A673 (cell line): ENCODE measurements around the gene BTRC. TPM values are rescaled to one million over a fixed set of nuclear protein-coding genes. Genes with fewer than 3 reads are reported as not detected.

ENCODE experiments used
- BruUV-seq: library from RNA; stranded (reverse); fragments of 400-500 nt; replicated peaks from 2 replicates; lab custom pipeline; 2021; lab: Mats Ljungman, UMichigan
- CTCF ChIA-PET: fragments of 300-600 bp; sonication (Branson Sonifier 250); formaldehyde crosslinking; loops from one replicate; lab custom pipeline; 2022; ENCODE audit warnings: antibody characterized with exemption; lab: Charles Lee
- POLR2A ChIA-PET: fragments of 300-600 bp; sonication (Branson Sonifier 250); formaldehyde crosslinking; loops from one replicate; lab custom pipeline; 2022; ENCODE audit warnings: antibody characterized with exemption; ENCODE audit not compliant: low non-redundant PET; lab: Charles Lee
- DNase-seq: peaks from one replicate; pipeline ENCODE4 v3.0.0-alpha.2; 2015; ENCODE audit warnings: low spot score
- H3K27ac ChIP-seq: fragments of 200-600 bp; sonication (generic); 2 replicates; pipeline ENCODE4 v1.5.1; 2016; ENCODE audit warnings: mixed run types, low read depth, mild to moderate bottlenecking, mixed read lengths, antibody characterized with exemption, low read length; ENCODE audit not compliant: poor library complexity, severe bottlenecking
- H3K27me3 ChIP-seq: fragments of 200-600 bp; sonication (generic); replicated peaks from 2 replicates; pipeline ENCODE4 v1.6.1; 2017; ENCODE audit warnings: mixed run types, low read depth, mild to moderate bottlenecking, mixed read lengths, antibody characterized with exemption, low read length; ENCODE audit not compliant: insufficient read depth, poor library complexity
- H3K36me3 ChIP-seq: fragments of 200-600 bp; sonication (generic); 2 replicates; pipeline ENCODE4 v1.6.1; 2016; ENCODE audit warnings: mixed run types, mild to moderate bottlenecking, mixed read lengths, antibody characterized with exemption, low read length; ENCODE audit not compliant: insufficient read depth, poor library complexity, severe bottlenecking
- H3K4me1 ChIP-seq: fragments of 200-600 bp; sonication (generic); 2 replicates; pipeline ENCODE4 v1.6.1; 2017; ENCODE audit warnings: mixed run types, mild to moderate bottlenecking, mixed read lengths, antibody characterized with exemption, low read length; ENCODE audit not compliant: insufficient read depth, poor library complexity, severe bottlenecking
- H3K4me3 ChIP-seq: fragments of 200-600 bp; sonication (generic); 2 replicates; pipeline ENCODE4 v1.5.1; 2016; ENCODE audit warnings: low read depth, mixed run types, mild to moderate bottlenecking, mixed read lengths, low read length; ENCODE audit not compliant: poor library complexity, severe bottlenecking
- H3K9me3 ChIP-seq: fragments of 200-600 bp; sonication (generic); 2 replicates; pipeline ENCODE4 v1.6.1; 2016; ENCODE audit warnings: mixed run types, low read depth, mild to moderate bottlenecking, mixed read lengths, antibody characterized with exemption, low read length; ENCODE audit not compliant: poor library complexity, severe bottlenecking
- EZH2 ChIP-seq: fragments of 200-600 bp; sonication (generic); IDR thresholded peaks from 2 replicates; pipeline ENCODE4 v1.6.1; 2017; ENCODE audit warnings: borderline replicate concordance, low read depth, mild to moderate bottlenecking, mixed read lengths, antibody characterized with exemption, low read length; ENCODE audit not compliant: poor library complexity, severe bottlenecking
- intact Hi-C: fragments of 100-400 bp; cut with micrococcal nuclease; formaldehyde crosslinking; loops from one replicate; pipeline ENCODE4 v1.10.0; 2022; ENCODE audit not compliant: unreplicated experiment
- total RNA-seq: library from RNA; stranded (reverse); gene quantifications from 2 replicates; pipeline ENCODE4 v1.2.3, GENCODE V29; 2021
- TF ChIP-seq, protein P1 (sequence below): fragments of 300-800, 200-600 bp; sonication (generic); conservative IDR thresholded peaks from 2 replicates; pipeline ENCODE4 v1.5.1; 2017; ENCODE audit warnings: low read depth, mild to moderate bottlenecking, antibody characterized with exemption, low read length, moderate library complexity, mixed read lengths

The BTRC gene
- total RNA-seq, 1 experiment from 2014 or later: 22.6 TPM

DNA sequence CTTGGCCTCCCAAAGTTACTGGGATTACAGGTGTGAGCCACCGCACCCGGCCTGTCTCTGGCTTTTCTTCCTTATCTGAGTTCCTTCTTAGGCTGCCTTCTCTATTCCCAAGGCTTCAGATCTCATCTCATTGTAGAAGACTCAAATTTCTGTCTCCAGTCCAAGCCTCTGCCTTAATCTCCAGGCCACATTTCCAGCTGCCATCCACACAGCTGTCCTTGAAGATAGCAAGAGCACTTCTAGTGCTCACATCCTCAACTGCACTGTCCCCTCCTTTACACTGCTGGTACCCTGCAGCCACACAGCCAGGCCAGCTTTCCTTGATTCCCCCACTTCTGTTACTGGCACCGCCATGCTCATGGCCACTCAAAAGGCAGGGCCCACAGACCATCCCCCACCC lies 198.5 kb downstream of the BTRC start:
- DNase-seq: no peak
- no peaks in the 10 kb centered on the region for H3K4me1 ChIP-seq
- no peaks in the 10 kb centered on the region for H3K27me3 ChIP-seq
- no peaks in the 10 kb centered on the region for H3K9me3 ChIP-seq
- H3K27ac ChIP-seq: no peak overlapping the region
- no peak for TF ChIP-seq EZH2
- TF ChIP-seq, protein P1, sequence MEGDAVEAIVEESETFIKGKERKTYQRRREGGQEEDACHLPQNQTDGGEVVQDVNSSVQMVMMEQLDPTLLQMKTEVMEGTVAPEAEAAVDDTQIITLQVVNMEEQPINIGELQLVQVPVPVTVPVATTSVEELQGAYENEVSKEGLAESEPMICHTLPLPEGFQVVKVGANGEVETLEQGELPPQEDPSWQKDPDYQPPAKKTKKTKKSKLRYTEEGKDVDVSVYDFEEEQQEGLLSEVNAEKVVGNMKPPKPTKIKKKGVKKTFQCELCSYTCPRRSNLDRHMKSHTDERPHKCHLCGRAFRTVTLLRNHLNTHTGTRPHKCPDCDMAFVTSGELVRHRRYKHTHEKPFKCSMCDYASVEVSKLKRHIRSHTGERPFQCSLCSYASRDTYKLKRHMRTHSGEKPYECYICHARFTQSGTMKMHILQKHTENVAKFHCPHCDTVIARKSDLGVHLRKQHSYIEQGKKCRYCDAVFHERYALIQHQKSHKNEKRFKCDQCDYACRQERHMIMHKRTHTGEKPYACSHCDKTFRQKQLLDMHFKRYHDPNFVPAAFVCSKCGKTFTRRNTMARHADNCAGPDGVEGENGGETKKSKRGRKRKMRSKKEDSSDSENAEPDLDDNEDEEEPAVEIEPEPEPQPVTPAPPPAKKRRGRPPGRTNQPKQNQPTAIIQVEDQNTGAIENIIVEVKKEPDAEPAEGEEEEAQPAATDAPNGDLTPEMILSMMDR: no peak
- H3K36me3 ChIP-seq: no peaks in the 10 kb centered on the region
- POLR2A ChIA-PET: interaction anchor here (0.5 kb wide), 1 partner anchor 25 kb away, joined by 3 read pairs; no protein-coding TSS in a partner anchor
- H3K4me3 ChIP-seq: no peak overlapping the region
- CTCF ChIA-PET: no interaction called here
- intact Hi-C loops: no loop called here
- BruUV-seq: no TSS peak

DNA sequence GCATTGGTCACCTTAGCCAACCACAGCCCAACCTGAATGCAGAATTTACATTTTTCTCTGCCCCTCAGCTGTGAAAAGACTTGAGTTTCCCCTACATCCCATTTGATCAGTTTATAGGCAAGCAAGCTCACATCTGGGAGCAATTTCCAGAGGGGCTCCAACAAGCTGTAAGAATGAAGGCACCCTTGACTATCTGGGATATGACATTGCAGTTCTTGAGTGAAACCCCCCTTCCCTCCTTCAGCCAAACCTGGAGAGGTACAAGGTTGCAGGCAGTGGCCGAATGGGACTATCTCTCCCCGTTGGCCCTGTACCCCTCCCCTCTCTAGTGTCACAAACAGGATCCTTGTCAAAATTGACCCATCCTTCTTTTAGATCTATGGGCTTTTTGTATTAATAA lies 203.6 kb downstream of the BTRC start:
- intact Hi-C loops: no loop called here
- Histone ChIP-seq H3K9me3 (no peaks in the 10 kb centered on the region), H3K4me3 (no peak overlapping the region), H3K36me3 (no peaks in the 10 kb centered on the region), H3K27me3 (no peaks in the 10 kb centered on the region), H3K27ac (no peak overlapping the region), H3K4me1 (no peaks in the 10 kb centered on the region)
- no TSS peak for BruUV-seq
- TF ChIP-seq, protein P1: no peak
- TF ChIP-seq EZH2: no peak
- ChIA-PET POLR2A (no interaction called here), CTCF (no interaction called here)
- no peak for DNase-seq

DNA sequence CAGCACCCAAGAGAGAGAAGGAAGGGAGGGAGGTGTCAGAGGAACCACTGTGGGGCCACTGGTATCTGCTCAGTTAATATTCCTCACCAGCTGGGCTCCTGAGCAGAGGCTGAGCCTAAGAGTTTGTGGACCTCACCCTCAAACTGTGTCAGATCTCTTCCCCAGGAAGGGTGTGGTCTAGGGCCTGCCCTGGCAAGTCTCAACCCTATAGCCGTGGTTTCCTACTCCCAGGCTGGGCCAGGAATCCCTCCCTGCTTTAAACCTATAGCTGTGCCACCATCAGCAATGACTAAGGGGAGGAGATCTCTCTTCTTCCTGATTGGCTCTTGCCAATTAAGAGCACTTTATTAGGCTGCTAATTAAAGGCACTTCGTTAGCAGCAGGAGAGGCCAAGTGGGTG lies 204.2 kb downstream of the BTRC start:
- Histone ChIP-seq H3K4me1 (no peaks in the 10 kb centered on the region), H3K36me3 (no peaks in the 10 kb centered on the region), H3K4me3 (no peak overlapping the region), H3K27me3 (no peaks in the 10 kb centered on the region), H3K9me3 (no peaks in the 10 kb centered on the region), H3K27ac (no peak overlapping the region)
- BruUV-seq: no TSS peak
- DNase-seq: no peak
- no peak for TF ChIP-seq EZH2
- TF ChIP-seq, protein P1: no peak
- intact Hi-C loops: no loop called here
- CTCF ChIA-PET: no interaction called here
- POLR2A ChIA-PET: no interaction called here
